Glutamatergic neuron (in vitro differentiated cells): ENCODE results near the gene KCP. TPM values are rescaled to one million over a fixed set of nuclear protein-coding genes. Genes with fewer than 3 reads are reported as not detected.

ENCODE experiments used
- DNase-seq: peaks from one replicate; pipeline ENCODE4 v3.0.0; 2022
- H3K27ac Mint-ChIP-seq: one replicate; pipeline ENCODE4 v1.8.0; 2020; ENCODE audit warnings: mild to moderate bottlenecking, mixed read lengths, inconsistent platforms; ENCODE audit not compliant: unreplicated experiment
- H3K27me3 Mint-ChIP-seq: one replicate; pipeline ENCODE4 v1.8.0; 2020; ENCODE audit warnings: mild to moderate bottlenecking, moderate library complexity, mixed read lengths, inconsistent platforms; ENCODE audit not compliant: unreplicated experiment
- H3K36me3 Mint-ChIP-seq: one replicate; pipeline ENCODE4 v1.8.0; 2020; ENCODE audit warnings: mild to moderate bottlenecking, mixed read lengths, inconsistent platforms; ENCODE audit not compliant: unreplicated experiment
- H3K4me1 Mint-ChIP-seq: one replicate; pipeline ENCODE4 v1.8.0; 2020; ENCODE audit warnings: mild to moderate bottlenecking, low read depth, mixed read lengths, inconsistent platforms; ENCODE audit not compliant: unreplicated experiment
- H3K4me3 Mint-ChIP-seq: one replicate; pipeline ENCODE4 v1.8.0; 2020; ENCODE audit warnings: mild to moderate bottlenecking, mixed read lengths, inconsistent platforms; ENCODE audit not compliant: unreplicated experiment
- H3K9me3 Mint-ChIP-seq: one replicate; pipeline ENCODE4 v1.8.0; 2020; ENCODE audit warnings: mild to moderate bottlenecking, moderate library complexity, mixed read lengths, inconsistent platforms; ENCODE audit not compliant: unreplicated experiment
- CTCF ChIP-seq: fragments of 200-600 bp; sonication (generic); IDR thresholded peaks from one replicate; pipeline ENCODE4 v1.5.0; 2021; ENCODE audit not compliant: partially characterized antibody, unreplicated experiment
- total RNA-seq: library from RNA; stranded (reverse); fragmentation: NEBNext Ultra II Directional; extraction: Animal tissue kit (Norgen Biotek cat#: 25700); gene quantifications from one replicate; pipeline ENCODE4 v1.2.1, GENCODE V29; 2021; ENCODE audit not compliant: unreplicated experiment

KCP gene
- total RNA-seq, 1 donor from 2014 or later: 2.2 TPM

GRCh38 chr7:128906766-128907559, 3.5 kb downstream of the KCP start:
- H3K27ac Mint-ChIP-seq: no peak overlapping the region
- H3K27me3 Mint-ChIP-seq: peaks cover 10% of the 10 kb centered on the region
- H3K9me3 Mint-ChIP-seq: peaks cover 9% of the 10 kb centered on the region
- no peak for TF ChIP-seq CTCF
- H3K4me1 Mint-ChIP-seq: peaks cover 16% of the 10 kb centered on the region
- no peak overlapping the region for H3K4me3 Mint-ChIP-seq
- no peaks in the 10 kb centered on the region for H3K36me3 Mint-ChIP-seq
- no peak for DNase-seq

GRCh38 chr7:128906001-128906765, 4.3 kb downstream of the KCP start:
- H3K4me3 Mint-ChIP-seq: no peak overlapping the region

GRCh38 chr7:128904381-128905197, 5.9 kb downstream of the KCP start:
- no peak overlapping the region for H3K27ac Mint-ChIP-seq
- peaks cover 8% of the 10 kb centered on the region for H3K9me3 Mint-ChIP-seq
- TF ChIP-seq CTCF: peak; percentile 65
- DNase-seq: no peak
- H3K4me1 Mint-ChIP-seq: peaks cover 6% of the 10 kb centered on the region
- no peak overlapping the region for H3K4me3 Mint-ChIP-seq
- H3K27me3 Mint-ChIP-seq: peaks cover 7% of the 10 kb centered on the region
- H3K36me3 Mint-ChIP-seq: no peaks in the 10 kb centered on the region

More at GRCh38 chr7:128906001-128906765, 4.3 kb downstream of the KCP start:
- Mint-ChIP-seq H3K27me3 (peaks cover 11% of the 10 kb centered on the region), H3K9me3 (peaks cover 11% of the 10 kb centered on the region), H3K36me3 (no peaks in the 10 kb centered on the region), H3K4me1 (peaks cover 13% of the 10 kb centered on the region), H3K27ac (no peak overlapping the region)
- DNase-seq: no peak
- TF ChIP-seq CTCF: no peak

- peaks cover 7% of the 10 kb centered on the region for H3K27me3 Mint-ChIP-seq
- peaks cover 1% of the 10 kb centered on the region for H3K4me1 Mint-ChIP-seq
- no peaks in the 10 kb centered on the region for H3K36me3 Mint-ChIP-seq
- no peak overlapping the region for H3K4me3 Mint-ChIP-seq
- peaks cover 7% of the 10 kb centered on the region for H3K9me3 Mint-ChIP-seq
- TF ChIP-seq CTCF: no peak
- no peak overlapping the region for H3K27ac Mint-ChIP-seq
- DNase-seq: no peak
These were observed 6.7 kb downstream of the KCP start for GRCh38 chr7:128903621-128904361.
